Right cardiac atrium (tissue), 5 donors: ENCODE data around the gene CDC14A. TPM values are rescaled to one million over a fixed set of nuclear protein-coding genes. Genes with fewer than 3 reads are reported as not detected.

Experiments used
- ATAC-seq, 2 donors: fragments of 200-7000 bp; cut with Tn5 transposase; one replicate each; pipeline versions ENCODE4 v1.8.0 to v1.9.1; 2020; ENCODE audit warnings: moderate library complexity in 2 of 2, mild to moderate bottlenecking in 1 of 2
- DNase-seq, 3 donors: peaks; one replicate each; pipeline ENCODE4 v3.0.0-alpha.2; 2020
- H3K27ac ChIP-seq: one replicate; pipeline ENCODE4 v1.5.1; 2013; ENCODE audit warnings: mild to moderate bottlenecking, low read length, control low read depth, moderate library complexity
- H3K27me3 ChIP-seq: one replicate; pipeline ENCODE4 v1.6.1; 2013; ENCODE audit not compliant: control insufficient read depth, insufficient read depth
- H3K4me1 ChIP-seq: one replicate; pipeline ENCODE4 v1.6.1; 2013; ENCODE audit warnings: low read length; ENCODE audit not compliant: control insufficient read depth, insufficient read depth
- H3K4me3 ChIP-seq: one replicate; pipeline ENCODE4 v1.5.1; 2013; ENCODE audit warnings: low read length, control low read depth
- H3K9me3 ChIP-seq: one replicate; pipeline ENCODE4 v1.6.1; 2013; ENCODE audit warnings: low read length; ENCODE audit not compliant: control insufficient read depth
- WGBS: extraction: QIAGEN DNeasy Blood & Tissue Kit; methylation state at CpG from one replicate; pipeline ENCODE4 v1.1.7; 2013; 5-methylcytosine and 5-hydroxymethylcytosine counted together
- intact Hi-C, 4 donors: fragments of 100-400 bp; cut with DNase I; formaldehyde crosslinking; loops; one replicate each; pipeline versions ENCODE4 v1.11.0 to v1.14.0; 2022 to 2023
- polyA plus RNA-seq: library from polyadenylated mRNA; stranded (reverse); fragments of 200-250 nt; gene quantifications from one replicate; pipeline ENCODE4 v1.2.3, GENCODE V29; 2013
- total RNA-seq, 4 donors: library from RNA; stranded (reverse); fragmentation: NEBNext Ultra II Directional; extraction: Animal tissue kit (Norgen Biotek cat#: 25700); gene quantifications; one replicate each; pipeline ENCODE4 v1.2.1, GENCODE V29; 2021
- donor health status: healthy with polysubstance abuse.
- donor health status: DM: no; HTN: yes; CAD: no.
- donor health status: DM: no; HTN: no; CAD: no.
- donor health status: DM: no; HTN: yes; CAD: no; lungs with severe emphysema.
- donor health status: DM: yes; HTN: yes; CAD: no.

The CDC14A gene
- total and polyA plus RNA-seq, 5 donors = 1.9 to 5.2 (median 4.8) TPM

DNA sequence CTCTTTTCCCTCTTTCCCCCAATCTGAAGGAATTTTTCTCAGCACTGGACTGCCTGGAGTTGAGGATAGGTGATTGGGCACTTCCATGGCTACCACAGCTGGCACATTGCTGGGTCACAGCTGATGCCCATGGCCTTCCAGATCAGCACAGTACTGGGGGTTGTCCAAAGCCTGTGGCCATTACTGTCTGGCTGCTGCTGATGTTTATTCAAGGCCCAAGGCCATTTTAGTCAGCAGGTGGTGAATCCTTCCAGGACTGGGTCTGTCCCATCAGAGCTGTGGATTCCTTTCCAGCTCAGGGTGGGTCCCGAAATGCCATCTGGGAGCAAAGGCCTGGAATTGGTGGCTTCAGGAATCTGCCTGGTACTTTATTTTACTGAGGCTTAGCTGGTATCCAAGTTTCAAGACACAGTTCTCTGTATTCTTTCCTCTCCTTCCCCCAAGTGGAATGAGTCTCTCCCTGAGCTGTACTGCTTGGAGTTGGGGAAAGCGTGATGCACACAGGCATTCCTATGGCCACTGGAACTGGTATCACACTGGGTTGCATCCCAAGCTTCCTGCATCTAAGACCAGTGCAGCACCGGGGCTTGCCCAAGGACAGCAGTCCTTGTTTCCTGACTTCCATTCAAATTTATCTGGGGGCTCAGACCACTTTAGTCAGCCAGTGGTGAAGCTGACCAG lies 204.8 kb downstream of the CDC14A start:
- ATAC-seq (no peak), DNase-seq (no peak)
- no peak overlapping the region for H3K4me3 ChIP-seq
- WGBS = 84% methylated on average over 3 of the region's 3 CpGs
- no peaks in the 10 kb centered on the region for H3K4me1 ChIP-seq
- no peak overlapping the region for H3K27ac ChIP-seq
- H3K27me3 ChIP-seq = no peaks in the 10 kb centered on the region
- intact Hi-C loops = no loop called here
- H3K9me3 ChIP-seq = peaks cover 4% of the 10 kb centered on the region

DNA sequence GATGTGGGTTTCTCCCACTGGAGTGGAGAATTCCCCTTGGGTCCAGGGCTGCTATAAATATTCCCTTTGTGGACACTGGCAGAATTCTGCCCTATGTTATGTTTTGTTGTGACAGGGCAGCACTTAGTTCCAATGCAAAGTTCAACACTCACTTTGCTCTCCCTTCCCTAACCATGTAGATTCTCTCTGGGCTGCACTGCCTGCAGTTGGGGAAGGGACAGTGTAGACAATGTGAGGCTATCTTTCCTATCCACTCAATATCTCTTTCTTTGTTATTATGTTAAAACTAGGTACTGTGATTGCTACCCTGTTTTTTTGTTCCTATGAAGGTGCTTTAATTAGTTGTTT lies 205.3 kb downstream of the CDC14A start:
- ATAC-seq = no peak
- no peak for DNase-seq
- H3K27me3 ChIP-seq = no peaks in the 10 kb centered on the region
- no peaks in the 10 kb centered on the region for H3K4me1 ChIP-seq
- peaks cover 4% of the 10 kb centered on the region for H3K9me3 ChIP-seq
- H3K27ac ChIP-seq = no peak overlapping the region
- intact Hi-C loops = no loop called here
- H3K4me3 ChIP-seq = no peak overlapping the region

DNA sequence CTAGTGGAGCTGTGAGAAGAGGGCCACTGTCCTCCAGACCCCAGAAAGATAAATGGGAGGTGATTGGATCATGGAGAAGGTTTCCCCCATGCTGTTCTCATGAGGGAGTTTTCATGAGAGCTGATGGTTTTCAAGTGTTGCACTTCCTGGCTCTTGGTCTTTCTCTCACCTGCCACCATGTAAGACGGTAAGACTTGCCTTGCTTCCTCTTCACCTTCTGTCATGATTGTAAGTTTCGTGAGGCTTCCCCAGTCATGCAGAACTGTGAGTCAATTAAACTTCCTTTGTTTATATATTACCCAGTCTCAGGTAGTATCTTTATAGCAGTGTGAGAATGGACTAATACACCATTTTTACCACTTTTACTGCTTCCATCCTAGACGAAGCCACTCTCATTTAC lies 213.2 kb downstream of the CDC14A start:
- H3K27ac ChIP-seq = no peak overlapping the region
- intact Hi-C loops = no loop called here
- no peaks in the 10 kb centered on the region for H3K27me3 ChIP-seq
- ATAC-seq = no peak
- no peak overlapping the region for H3K4me3 ChIP-seq
- DNase-seq = no peak
- no peaks in the 10 kb centered on the region for H3K9me3 ChIP-seq
- no peaks in the 10 kb centered on the region for H3K4me1 ChIP-seq
- 89% methylated on average over 3 of the region's 3 CpGs for WGBS

DNA sequence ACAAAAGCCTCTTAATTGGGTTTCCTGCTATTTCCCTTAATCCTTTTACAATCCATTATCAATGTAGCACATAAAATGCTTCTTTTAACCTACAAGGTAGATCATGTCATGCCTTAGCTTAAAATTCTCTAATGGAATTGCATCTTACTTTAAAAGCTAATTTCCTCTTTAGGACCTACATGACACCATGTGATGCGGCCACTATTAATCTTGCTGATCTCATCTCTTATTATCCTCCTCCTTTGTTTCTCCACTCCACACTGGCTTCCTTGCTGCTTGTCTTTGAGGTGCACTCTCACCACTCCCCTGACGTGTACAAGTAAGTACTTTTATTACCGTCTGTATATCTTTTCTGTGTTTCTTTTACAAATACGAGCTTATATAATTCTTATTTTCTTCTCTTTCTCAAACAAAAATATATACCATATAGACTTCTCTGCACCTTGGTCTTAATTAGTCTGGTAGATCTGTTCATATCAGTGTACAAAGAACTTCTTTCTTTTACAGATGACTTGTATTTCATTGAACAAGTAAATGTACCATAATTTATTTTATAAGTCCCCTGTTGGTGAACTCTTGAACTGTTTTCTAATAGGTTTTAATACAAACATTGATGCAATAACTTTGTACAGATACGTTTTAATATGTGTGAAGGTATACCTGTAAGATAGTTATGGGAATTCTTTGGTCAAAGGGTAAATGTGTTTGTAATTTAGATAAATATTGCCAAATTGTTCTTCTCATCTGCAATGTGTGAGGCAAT lies 213.8 kb downstream of the CDC14A start:
- H3K4me1 ChIP-seq = no peaks in the 10 kb centered on the region
- H3K27ac ChIP-seq = no peak overlapping the region
- intact Hi-C loops = no loop called here
- 80% methylated on average over 5 of the region's 5 CpGs for WGBS
- no peaks in the 10 kb centered on the region for H3K27me3 ChIP-seq
- H3K4me3 ChIP-seq = no peak overlapping the region
- no peak for DNase-seq
- ATAC-seq = no peak
- no peaks in the 10 kb centered on the region for H3K9me3 ChIP-seq

DNA sequence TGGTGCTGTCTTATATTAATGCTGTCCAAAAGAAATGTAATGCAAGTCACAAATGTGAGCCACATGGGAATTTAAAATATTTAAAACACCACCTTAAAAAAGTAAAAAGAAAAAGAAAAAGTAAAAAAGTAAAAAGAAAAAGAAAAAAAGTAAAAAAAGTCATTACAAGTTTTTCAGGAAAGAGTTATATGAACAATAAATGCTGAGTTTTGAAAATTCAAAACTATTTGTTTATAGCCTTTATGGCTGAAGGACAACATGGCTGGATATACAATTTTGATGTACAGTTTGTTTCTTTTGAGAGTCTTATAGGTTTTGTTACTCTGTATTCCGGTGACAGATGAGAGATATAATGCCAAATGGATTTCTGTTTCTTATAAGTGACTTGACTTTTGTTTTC lies 214.8 kb downstream of the CDC14A start:
- H3K9me3 ChIP-seq = no peaks in the 10 kb centered on the region
- no peaks in the 10 kb centered on the region for H3K4me1 ChIP-seq
- ATAC-seq (no peak), DNase-seq (no peak)
- 1% methylated on average over 1 of the region's 1 CpG for WGBS
- H3K4me3 ChIP-seq = no peak overlapping the region
- no peak overlapping the region for H3K27ac ChIP-seq
- H3K27me3 ChIP-seq = no peaks in the 10 kb centered on the region
- intact Hi-C loops = no loop called here

Other genes starting within 250 kb of the CDC14A start
- 1 to 10 TPM; 1.6 to 2.4 (median 2.3) TPM for gene SASS6, start 219.6 kb upstream of the CDC14A start, total RNA-seq
- 1.4 TPM for gene SASS6, start 219.6 kb upstream of the CDC14A start, polyA plus RNA-seq
- gene TRMT13, start 219.3 kb upstream of the CDC14A start, total RNA-seq = 1 to 10 TPM; 5.7 to 8.4 (median 7.5) TPM
- 4.8 TPM for gene TRMT13, start 219.3 kb upstream of the CDC14A start, polyA plus RNA-seq
- 100 to 1,000 TPM in 2 of 4 donors, 10 to 100 TPM in 2; 54.6 to 155 (median 106) TPM for gene LRRC39, start 174.2 kb upstream of the CDC14A start, total RNA-seq
- 142 TPM for gene LRRC39, start 174.2 kb upstream of the CDC14A start, polyA plus RNA-seq
- gene DBT, start 102.7 kb upstream of the CDC14A start, total RNA-seq = 10 to 100 TPM; 17.0 to 28.4 (median 21.6) TPM
- 6.3 TPM for gene DBT, start 102.7 kb upstream of the CDC14A start, polyA plus RNA-seq
- gene RTCA, start 86.3 kb upstream of the CDC14A start, total RNA-seq = 10 to 100 TPM; 27.8 to 39.8 (median 34.7) TPM
- 32.0 TPM for gene RTCA, start 86.3 kb upstream of the CDC14A start, polyA plus RNA-seq
- gene GPR88, start 185.6 kb downstream of the CDC14A start, total RNA-seq = under 1 TPM; 0.11 to 0.26 (median 0.13) TPM
- gene GPR88, start 185.6 kb downstream of the CDC14A start, polyA plus RNA-seq = 0.38 TPM